Fibroblast of skin of left biceps (primary cell): ENCODE data around the gene CCDC85C.

Experiments
- DNase-seq, 2 experiments: peaks; one replicate each; pipeline ENCODE4 v3.0.0-alpha.2; 2013; ENCODE audit warnings: low read depth in 2 of 2

The CCDC85C gene

DNA sequence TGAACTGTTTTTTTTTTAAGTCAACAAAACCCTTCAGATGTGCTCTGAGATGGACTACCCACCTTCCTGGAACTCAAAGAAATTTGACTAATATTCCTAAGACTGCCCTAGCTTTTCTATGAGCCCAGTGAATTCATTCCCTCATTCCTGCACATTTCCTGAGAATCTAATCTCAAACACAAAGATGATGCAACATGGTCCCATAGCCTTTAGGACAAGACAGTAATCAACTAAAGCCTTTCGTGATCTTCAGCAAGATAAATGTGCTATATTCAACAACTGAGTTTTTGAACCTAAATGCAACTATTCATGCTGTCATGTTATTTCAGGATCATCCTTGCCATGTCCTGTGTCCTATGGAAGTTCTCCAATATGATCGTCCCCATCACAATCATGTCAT lies 128.3 kb downstream of the CCDC85C start:
- DNase-seq = no peak

DNA sequence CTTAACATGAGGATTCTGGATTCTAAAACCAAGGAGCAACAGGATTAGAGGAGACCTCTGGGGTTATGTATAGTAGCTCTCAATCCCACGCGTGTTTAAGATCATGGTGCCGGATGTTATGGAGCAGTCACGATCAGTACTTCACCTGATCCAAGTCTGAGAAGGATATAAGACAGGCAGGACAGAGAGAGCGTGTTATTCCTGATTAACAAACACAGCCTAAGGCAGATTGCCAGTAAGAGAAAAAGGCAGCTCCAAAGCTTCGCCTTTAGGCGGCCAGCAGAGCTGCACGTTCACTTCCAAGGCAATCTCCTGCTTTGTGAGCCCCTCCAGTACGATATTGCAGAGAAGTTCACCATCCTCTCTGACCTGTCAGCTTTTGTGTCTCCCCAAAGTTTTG lies 128.8 kb downstream of the CCDC85C start:
- DNase-seq = no peak

DNA sequence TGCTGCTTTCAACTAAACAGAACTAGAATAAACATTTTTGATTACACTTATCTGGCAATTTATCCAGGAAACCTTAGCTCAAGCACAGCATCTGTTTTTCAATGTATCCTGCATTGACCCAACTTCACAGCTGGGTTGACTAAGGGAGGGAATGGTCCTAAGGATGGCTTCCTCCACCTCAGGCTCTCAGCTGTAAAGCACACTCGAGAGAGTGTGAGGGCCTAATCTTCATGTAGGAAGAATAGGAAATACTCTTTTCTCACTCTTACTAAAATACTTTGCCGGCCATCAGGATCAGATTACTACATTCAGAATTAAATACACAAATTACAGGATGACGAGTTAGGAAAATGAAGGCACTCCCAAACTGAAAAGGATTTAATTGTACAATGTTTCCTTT lies 130.5 kb downstream of the CCDC85C start:
- DNase-seq = no peak

DNA sequence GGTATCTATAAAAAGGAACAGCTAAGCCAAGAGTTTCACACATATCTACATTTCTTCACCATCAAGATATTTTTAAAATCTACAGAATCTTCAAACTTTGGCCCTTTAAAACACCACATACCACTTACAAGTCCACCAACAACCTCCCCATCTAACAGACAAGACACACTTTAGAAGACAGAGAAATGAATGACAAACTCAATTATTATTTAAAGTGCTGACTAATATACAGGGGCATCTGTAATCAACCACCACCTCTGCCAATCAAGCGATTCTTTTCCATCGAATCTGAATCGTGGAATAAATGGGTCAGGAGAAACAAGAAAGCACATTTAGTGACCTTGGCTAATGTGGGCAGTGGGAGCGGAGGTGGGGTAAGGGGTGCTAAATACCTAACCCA lies 131.1 kb downstream of the CCDC85C start:
- DNase-seq = no peak

GRCh38 chr14:99471731-99472130 lies 132.3 kb downstream of the CCDC85C start:
- DNase-seq = no peak

DNA sequence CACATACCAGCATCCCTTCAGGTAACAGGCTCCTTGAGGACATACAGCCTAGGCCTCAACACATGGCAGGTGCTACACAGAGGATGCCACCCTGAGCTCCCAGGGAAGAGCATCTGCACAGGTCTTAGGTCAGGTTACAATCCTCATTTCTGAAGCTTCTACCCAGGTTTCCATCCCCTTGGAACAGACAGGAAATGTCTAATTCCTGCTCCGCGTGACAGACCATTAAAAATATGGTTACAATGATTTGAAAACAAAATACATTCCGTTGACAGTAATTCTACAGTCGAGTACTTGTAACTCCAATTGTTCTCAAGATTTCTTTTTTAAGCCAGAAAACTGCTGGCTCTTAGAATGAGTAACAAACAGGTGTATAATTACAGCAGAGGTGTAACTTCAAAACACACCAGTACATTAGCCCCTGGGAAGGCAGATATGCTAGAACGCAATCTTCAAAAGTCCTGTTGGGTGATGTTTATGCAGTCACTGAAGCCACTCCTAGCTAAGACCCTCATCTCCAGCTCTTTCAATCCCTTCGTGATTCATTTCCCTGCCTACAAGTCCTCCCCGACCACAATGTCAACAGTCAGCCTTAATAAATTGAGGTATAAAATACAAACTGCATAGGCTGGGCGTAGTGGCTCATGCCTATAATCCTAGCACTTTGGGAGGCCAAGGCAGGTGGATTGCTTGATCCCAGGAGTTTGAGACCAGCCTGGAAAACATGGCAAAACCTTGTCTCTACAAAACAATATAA lies 135.0 kb downstream of the CCDC85C start:
- DNase-seq = no peak

DNA sequence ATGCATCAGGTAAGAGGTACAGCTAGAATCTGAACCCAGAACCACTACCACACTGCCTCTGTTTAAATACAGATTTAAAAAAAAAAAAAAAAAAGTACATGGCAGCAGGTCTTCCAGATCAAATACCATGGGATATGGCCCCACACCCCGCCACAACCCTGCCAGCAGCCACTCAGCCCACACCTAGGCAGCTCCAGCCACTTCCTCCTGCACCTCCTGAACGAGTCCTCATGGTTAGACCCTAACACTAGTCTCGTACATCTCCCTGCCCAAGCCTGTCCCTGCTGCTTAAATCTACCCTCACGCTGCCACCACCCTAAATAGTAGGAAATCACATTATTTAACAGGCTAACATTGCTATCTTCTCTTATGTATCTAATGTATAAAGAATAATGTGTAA lies 135.9 kb downstream of the CCDC85C start:
- no peak for DNase-seq

DNA sequence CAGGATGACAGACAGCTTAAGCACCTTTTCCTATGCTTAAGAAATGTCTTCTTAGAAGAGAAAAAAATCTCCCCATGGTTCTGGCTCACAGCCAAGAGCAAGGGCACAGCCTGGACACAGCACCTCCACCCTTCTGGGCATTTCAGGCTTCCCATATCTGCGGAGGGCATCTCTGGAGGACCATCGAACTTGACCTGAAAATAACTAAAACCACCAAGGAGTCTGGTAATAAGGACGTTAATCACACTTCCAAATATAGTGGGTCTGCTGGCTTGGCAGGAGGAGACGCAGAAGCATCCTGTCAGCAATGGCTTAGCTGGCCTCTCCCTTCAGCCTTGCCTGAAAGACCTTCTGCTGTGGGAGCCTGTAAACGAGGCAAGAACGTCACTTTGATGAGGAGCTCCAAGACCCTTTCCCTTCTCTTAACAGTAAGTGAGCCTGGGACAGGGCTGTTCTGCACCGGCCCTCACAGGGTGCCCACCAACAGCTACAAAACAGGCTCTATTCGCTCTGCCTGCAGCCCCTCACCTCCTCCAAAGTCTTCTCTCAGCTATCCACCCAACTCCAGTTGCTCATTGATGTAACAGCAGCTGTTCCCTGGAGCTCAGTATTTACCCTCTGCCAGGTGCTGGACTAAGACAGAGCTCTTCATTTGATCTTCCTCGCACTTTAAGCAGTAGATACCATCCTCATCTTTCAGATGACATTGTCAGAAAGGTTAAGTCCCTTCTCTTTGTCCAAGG lies 136.5 kb downstream of the CCDC85C start:
- no peak for DNase-seq

GRCh38 chr14:99466758-99467157 lies 137.2 kb downstream of the CCDC85C start:
- DNase-seq = no peak

- no peak for DNase-seq
Measured at GRCh38 chr14:99465288-99465687, 138.7 kb downstream of the CCDC85C start.

DNA sequence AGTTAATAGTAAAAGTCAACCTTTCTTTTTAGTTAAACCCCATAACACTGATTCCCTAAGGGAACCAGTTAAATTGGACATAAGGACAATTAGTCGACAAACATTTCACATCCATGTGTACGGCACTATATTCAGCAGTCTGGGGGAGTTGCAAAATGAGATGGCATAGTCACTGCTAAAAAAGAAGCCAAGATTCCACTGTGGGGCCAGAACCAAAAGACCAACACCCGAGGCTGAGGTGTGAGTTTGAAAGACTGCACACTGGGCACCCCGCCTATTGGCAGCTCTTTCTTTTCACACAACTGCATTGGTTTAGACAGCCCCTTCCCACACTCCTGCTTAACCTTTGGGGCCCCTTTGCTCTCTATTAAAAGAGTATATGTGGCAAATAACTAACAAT lies 140.0 kb downstream of the CCDC85C start:
- DNase-seq = no peak

DNA sequence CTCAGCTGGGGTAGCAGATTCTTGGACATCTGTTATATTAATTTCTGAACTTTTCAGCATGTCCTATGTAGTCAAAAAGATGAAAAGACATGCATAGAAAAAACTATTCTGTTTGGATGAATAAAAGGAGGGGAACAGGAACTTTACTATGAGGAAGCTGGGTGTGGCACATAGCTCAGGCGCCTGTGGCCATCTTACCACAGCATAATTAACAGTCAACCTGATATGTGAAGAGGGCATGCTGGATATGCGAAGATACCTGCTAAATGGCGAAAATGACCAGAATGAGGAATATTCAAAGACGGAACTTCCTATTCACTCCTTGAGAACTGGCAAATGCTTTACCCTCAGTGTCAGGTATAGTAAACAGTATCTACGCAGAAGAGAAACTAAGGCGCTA lies 141.8 kb downstream of the CCDC85C start:
- DNase-seq = no peak

DNA sequence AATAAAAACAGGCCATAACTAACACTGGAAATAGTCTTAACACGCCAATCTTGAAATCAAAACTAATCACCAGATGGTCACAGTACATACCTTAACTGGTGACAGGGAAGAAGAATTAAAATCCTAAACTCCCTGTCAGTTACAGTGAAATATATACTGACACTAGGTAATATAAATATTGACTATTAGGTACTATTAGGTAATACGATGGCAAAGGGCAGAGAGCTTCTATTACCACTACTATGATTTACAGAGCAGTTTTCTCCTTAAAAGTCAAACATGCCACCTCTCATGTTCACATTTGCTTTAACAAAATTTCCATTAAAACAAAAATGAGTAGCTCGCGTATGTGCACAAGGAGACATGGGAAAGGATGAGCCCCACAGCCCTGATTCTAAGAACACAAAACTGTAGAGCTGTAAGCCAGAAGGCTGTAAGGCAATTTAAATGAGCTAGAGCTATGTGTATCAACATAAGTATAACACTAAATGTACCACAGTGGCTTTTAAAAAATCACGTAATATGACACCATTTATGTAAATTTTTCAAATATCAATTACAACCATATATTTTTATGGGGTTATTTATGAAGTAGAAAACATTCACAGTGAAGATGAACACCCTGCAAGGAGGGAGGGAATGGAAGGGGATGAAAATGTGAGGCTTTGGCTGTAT lies 142.5 kb downstream of the CCDC85C start:
- DNase-seq = no peak

DNA sequence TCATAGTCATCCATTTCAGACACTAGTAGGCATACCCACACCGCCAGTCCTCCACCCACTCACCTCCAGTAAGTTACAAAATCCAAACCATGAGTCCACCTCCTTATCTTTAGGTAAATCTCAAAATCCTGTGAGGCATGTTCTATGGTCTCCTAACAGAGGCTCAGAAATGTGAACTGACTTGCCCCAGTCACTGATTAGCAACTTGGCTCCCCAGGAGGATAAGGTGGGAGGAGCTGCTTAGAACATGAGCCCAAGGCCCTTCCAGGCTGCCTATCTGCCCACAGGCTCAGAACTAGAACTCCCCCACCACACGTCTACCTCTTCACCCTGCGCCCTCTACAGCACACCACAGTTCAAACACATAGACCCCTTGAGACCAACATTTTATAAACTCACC lies 143.2 kb downstream of the CCDC85C start:
- DNase-seq = no peak

DNA sequence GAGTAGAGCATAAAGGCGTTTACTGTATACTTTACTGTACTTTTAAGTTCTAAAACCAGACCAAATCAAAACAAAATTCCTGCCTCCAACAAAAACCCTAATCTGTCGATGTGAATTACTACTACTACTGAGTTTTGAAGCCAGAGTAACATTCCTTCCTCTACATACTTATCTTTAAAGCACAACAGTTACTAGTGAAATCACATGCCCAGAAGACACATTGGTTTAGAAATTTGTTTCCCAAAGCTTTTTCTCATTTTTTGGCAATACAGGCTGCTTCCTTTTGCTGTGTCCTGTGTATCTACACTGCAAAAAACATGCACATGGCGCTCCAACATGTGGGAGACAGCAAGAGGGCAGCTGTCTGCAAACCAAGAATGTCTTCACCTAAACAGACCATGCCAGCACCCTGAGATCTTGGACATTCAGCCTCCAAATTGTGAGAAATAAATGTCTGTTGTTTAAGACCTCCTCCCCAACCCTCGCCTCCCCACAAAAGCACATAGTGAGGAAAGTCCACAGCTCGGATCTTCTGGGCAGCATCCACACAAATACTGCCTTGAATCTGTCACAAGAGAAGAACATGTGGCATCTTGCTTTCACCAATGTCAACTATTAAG lies 144.4 kb downstream of the CCDC85C start:
- no peak for DNase-seq

GRCh38 chr14:99454246-99454645 lies 149.8 kb downstream of the CCDC85C start:
- DNase-seq = no peak

DNA sequence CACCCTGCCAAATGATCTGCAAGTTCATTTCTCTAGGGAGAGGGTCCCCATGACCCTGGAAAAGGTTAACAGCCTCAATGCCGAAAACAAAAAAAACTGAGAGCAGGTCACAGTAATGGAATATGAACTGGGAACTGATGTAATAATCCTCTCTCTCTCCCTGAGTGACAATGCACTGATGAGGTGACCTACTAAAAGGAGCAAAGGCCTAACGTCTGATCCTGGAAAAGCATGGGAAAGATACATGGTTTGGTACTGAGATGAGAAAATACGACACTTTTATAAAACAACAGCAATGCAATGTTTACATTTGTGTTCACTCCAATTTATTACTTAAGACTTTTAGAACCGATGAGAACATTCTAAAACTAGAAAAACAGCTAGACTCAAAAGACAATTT lies 151.0 kb downstream of the CCDC85C start:
- no peak for DNase-seq

DNA sequence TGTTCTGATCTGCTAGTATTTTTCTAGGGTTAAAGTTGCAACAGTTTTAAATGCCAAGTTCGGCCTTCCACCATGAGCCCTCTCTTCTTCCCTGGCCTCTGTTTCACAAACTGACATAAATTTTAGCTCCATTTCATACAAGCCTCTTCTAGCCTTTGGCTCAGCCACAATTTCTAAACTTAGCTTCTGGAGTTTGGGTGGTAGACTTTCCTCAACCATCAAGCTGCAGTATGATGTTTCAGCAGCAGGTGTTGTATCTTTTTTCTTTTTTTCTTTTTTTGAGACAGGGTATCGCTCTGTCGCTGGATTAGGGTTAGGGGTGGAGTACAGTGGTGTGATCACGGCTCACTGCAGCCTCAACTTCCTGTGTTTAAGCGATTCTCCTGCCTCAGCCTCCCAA lies 152.8 kb downstream of the CCDC85C start:
- DNase-seq = no peak

- DNase-seq = no peak
Measured at GRCh38 chr14:99450266-99450665, 153.7 kb downstream of the CCDC85C start.
